GM12875 (cell line): Measurements from ENCODE around the gene CCDC24.

Source experiments
- H3K4me3 ChIP-seq: one replicate; pipeline ENCODE4 v1.5.1; 2011; ENCODE audit warnings: low read depth, low read length, control low read depth
- TF ChIP-seq, protein P1 (sequence below): IDR thresholded peaks from 2 replicates; pipeline ENCODE4 v1.5.1; 2011; ENCODE audit warnings: low read depth, mild to moderate bottlenecking, control low read depth, inconsistent platforms, low read length, moderate library complexity, borderline replicate concordance; ENCODE audit not compliant: insufficient read depth

The CCDC24 gene

GRCh38 chr1:44019466-44019948, 28.1 kb downstream of the CCDC24 start:
- no peak overlapping the region for H3K4me3 ChIP-seq
- TF ChIP-seq, protein P1, sequence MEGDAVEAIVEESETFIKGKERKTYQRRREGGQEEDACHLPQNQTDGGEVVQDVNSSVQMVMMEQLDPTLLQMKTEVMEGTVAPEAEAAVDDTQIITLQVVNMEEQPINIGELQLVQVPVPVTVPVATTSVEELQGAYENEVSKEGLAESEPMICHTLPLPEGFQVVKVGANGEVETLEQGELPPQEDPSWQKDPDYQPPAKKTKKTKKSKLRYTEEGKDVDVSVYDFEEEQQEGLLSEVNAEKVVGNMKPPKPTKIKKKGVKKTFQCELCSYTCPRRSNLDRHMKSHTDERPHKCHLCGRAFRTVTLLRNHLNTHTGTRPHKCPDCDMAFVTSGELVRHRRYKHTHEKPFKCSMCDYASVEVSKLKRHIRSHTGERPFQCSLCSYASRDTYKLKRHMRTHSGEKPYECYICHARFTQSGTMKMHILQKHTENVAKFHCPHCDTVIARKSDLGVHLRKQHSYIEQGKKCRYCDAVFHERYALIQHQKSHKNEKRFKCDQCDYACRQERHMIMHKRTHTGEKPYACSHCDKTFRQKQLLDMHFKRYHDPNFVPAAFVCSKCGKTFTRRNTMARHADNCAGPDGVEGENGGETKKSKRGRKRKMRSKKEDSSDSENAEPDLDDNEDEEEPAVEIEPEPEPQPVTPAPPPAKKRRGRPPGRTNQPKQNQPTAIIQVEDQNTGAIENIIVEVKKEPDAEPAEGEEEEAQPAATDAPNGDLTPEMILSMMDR: no peak

DNA sequence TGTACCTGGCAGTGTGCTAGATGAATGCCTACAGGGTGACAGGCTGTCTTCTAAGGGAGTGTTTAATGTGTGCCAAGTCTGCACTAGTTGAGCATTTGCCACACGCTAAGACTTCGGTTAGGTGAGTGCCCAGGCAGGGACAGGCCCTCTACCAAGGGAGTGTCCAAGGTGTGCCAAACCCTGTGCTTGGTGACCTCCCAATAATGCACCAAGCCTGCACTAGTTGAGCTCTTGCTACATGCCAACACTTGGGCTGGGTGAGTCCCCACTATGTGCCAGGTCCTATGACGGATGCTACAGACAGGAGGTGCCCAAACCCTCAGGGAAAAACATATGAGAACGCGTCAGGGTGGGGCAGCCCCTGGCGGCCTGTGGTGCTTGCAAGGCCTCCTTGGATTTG, 29.1 kb downstream of the CCDC24 start:
- no peak overlapping the region for H3K4me3 ChIP-seq
- TF ChIP-seq, protein P1: no peak

DNA sequence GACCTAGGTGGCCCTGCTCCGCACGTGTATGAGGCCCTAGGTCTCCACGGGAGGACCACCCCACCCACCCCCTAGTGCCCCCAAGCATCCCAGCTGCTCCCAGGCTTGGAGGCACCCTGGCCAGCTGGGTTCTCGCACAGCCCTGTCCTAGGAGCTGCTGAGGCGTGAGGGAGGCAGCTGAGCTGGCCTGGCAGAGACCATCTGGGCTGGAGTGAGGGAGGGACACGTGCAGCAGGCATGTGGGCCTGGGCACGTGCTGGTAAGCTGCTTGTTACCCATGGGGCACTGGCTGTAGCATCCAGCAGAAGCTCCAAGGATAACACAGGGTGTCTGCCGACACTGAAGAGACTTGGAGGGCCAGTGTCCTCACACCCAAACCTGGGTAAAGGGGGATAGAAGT, 29.8 kb downstream of the CCDC24 start:
- TF ChIP-seq, protein P1: no peak
- no peak overlapping the region for H3K4me3 ChIP-seq

DNA sequence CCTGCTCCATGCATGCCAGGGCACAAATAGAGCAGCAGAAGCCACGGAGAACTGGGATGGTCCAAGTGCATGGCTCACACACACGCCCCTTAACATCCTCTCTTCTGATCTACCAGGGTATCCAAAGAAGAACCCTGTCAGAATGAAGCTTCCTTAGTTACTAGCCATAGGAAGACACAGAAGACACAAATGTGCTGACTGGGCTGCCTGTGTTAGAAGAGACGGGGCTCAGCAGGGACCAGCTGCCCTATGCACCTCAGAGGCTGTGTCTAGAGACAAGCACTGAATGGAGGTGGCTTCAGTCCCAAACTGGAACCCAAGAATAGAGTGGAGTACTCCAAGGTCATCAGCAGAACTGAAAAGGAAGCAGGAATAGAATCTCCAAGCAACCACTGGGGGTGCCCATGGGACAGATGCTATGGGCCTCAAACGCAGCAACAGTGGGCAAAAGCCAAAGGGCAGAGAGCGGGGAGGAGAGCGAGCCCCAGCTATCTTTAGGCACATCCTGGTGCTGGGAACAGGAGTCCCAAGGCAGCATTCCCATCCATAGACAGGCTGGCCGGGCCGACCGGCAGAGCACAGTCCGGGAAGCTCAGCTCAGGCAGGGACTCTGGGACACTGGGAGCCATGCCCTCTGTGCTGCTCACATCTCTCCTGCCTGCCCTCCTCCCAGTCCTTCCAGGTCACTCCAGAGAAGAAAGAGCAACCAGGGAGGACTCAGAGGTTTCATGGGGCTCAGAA, 30.4 kb downstream of the CCDC24 start:
- TF ChIP-seq, protein P1: 0 out of 2 replicates have a peak, but pooled peaks have one; percentile 16
- no peak overlapping the region for H3K4me3 ChIP-seq

GRCh38 chr1:44024031-44024902, 32.9 kb downstream of the CCDC24 start:
- TF ChIP-seq, protein P1: no peak

DNA sequence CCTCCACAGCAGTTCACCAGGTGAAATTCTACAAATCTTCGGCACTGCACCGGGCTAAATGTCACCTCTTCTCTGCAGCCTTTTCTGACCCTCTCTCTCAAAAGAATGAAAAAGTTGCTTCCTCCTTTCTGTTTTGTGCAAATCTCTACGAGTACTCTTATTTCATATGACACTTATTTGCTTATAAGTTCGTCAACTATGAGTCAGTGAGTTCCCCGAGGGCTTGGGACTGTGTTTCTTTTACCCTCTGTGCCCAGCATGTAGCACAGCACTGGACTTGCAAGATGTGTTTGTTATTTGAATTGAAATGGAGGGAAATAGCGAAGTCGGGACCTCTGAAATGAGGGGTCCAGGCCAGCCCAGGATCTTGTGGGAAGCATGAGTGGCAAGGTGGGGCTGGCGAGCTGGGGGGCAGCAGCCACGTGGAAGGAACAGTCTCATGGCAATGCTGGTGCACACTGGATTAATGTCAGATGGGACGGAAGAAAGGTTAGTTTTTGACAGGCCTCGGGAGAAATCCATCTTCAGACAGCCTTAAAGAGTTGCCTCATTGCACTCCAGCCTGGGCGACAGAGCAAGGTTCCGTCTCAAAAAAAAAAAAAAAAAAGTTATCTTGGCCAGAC, 33.6 kb downstream of the CCDC24 start:
- TF ChIP-seq, protein P1: no peak
- H3K4me3 ChIP-seq: no peak overlapping the region

More at GRCh38 chr1:44024031-44024902, 32.9 kb downstream of the CCDC24 start:
- no peak overlapping the region for H3K4me3 ChIP-seq
